Natural killer cell (primary cell): ENCODE measurements around the gene CBARP. TPM values are rescaled to one million over a fixed set of nuclear protein-coding genes. Genes with fewer than 3 reads are reported as not detected.

ENCODE experiments used
- total RNA-seq, 4 donors: library from RNA; stranded (reverse); fragments of 120-200 nt in 1 of 4; gene quantifications; one replicate each; pipeline versions ENCODE4 v1.2.3 to v1.2.4, GENCODE V29; 2013 to 2022

Gene CBARP
- total RNA-seq, 3 donors from 2014 or later (not counting 1 experiment from before 2014, with no cell fraction given), result 0.14 to 0.41 TPM; not detected in 1

Other genes with a start within 250 kb of the CBARP start
- under 1 TPM in 2 of 3 donors, not detected in 1; 0.09 to 0.15 TPM for gene GRIN3B, start 237.6 kb downstream of the CBARP start, total RNA-seq
- gene TMEM259, start 216.9 kb downstream of the CBARP start, total RNA-seq, result 100 to 1,000 TPM; 310 to 354 (median 317) TPM
- not detected for gene RNU6-2, start 216.5 kb downstream of the CBARP start, total RNA-seq
- gene CNN2, start 211.4 kb downstream of the CBARP start, total RNA-seq, result 100 to 1,000 TPM; 163 to 276 (median 179) TPM
- gene ABCA7, start 197.9 kb downstream of the CBARP start, total RNA-seq, result 100 to 1,000 TPM in 2 of 3 donors, 10 to 100 TPM in 1; 73.3 to 149 (median 121) TPM
- 100 to 1,000 TPM; 535 to 601 (median 560) TPM for gene ARHGAP45, start 170.8 kb downstream of the CBARP start, total RNA-seq
- gene POLR2E, start 142.6 kb downstream of the CBARP start, total RNA-seq, result 100 to 1,000 TPM in 1 of 3 donors, 10 to 100 TPM in 2; 77.3 to 105 (median 91.6) TPM
- 100 to 1,000 TPM; 108 to 126 (median 121) TPM for gene GPX4, start 134.0 kb downstream of the CBARP start, total RNA-seq
- 100 to 1,000 TPM in 1 of 3 donors, 10 to 100 TPM in 2; 92.0 to 106 (median 94.3) TPM for gene SBNO2, start 63.7 kb downstream of the CBARP start, total RNA-seq
- gene STK11, start 32.2 kb downstream of the CBARP start, total RNA-seq, result 10 to 100 TPM; 51.5 to 61.1 (median 54.0) TPM
- gene ATP5F1D, start 3.7 kb upstream of the CBARP start, total RNA-seq, result 100 to 1,000 TPM in 2 of 3 donors, 10 to 100 TPM in 1; 88.6 to 119 (median 104) TPM
- 100 to 1,000 TPM; 296 to 367 (median 314) TPM for gene MIDN, start 10.6 kb upstream of the CBARP start, total RNA-seq
- gene CIRBP, start 31.3 kb upstream of the CBARP start, total RNA-seq, result 100 to 1,000 TPM; 410 to 454 (median 440) TPM
- 10 to 100 TPM; 26.6 to 33.4 (median 27.1) TPM for gene FAM174C, start 37.5 kb upstream of the CBARP start, total RNA-seq
- not detected for gene EFNA2, start 47.9 kb upstream of the CBARP start, total RNA-seq
- 10 to 100 TPM; 60.8 to 67.9 (median 66.6) TPM for gene NDUFS7, start 145.9 kb upstream of the CBARP start, total RNA-seq
- gene GAMT, start 163.5 kb upstream of the CBARP start, total RNA-seq, result 1 to 10 TPM; 5.1 to 7.5 (median 7.1) TPM
- 100 to 1,000 TPM; 166 to 207 (median 170) TPM for gene DAZAP1, start 169.6 kb upstream of the CBARP start, total RNA-seq
- 100 to 1,000 TPM; 731 to 872 (median 837) TPM for gene RPS15, start 200.4 kb upstream of the CBARP start, total RNA-seq
- under 1 TPM; 0.14 to 0.58 (median 0.27) TPM for gene APC2, start 212.1 kb upstream of the CBARP start, total RNA-seq
- 10 to 100 TPM; 30.2 to 42.2 (median 34.3) TPM for gene C19orf25, start 241.2 kb upstream of the CBARP start, total RNA-seq